GM21381 (cell line): ENCODE results near the gene PRPSAP2.
"Not testable (repeated sequence)": the region's sequence is repeated elsewhere in the genome, so short reads cannot be mapped to it uniquely, and the experiment has no call there.

Experiments
- ATAC-seq: cut with Tn5 transposase; IDR thresholded peaks from one replicate; pipeline ENCODE4 v1.9.1; 2021; ENCODE audit warnings: mild to moderate bottlenecking, moderate library complexity; ENCODE audit not compliant: unreplicated experiment

PRPSAP2 gene

GRCh38 chr17:18937981-18938691, 80.2 kb downstream of the PRPSAP2 start:
- no peak for ATAC-seq

GRCh38 chr17:18938692-18939023, 80.7 kb downstream of the PRPSAP2 start:
- ATAC-seq: no peak

- no peak for ATAC-seq
These were observed 86.7 kb downstream of the PRPSAP2 start for GRCh38 chr17:18944646-18945045.

- ATAC-seq: no peak
These were observed 88.6 kb downstream of the PRPSAP2 start for GRCh38 chr17:18946536-18946935.

- no peak for ATAC-seq
These were observed 89.9 kb downstream of the PRPSAP2 start for GRCh38 chr17:18947866-18948265.

GRCh38 chr17:18948476-18949006, 90.6 kb downstream of the PRPSAP2 start:
- no peak for ATAC-seq

- no peak for ATAC-seq
These were observed 91.6 kb downstream of the PRPSAP2 start for GRCh38 chr17:18949566-18949965.

- no peak for ATAC-seq
These were observed 92.4 kb downstream of the PRPSAP2 start for GRCh38 chr17:18950346-18950745.

GRCh38 chr17:18950944-18951905, 93.3 kb downstream of the PRPSAP2 start:
- no peak for ATAC-seq

GRCh38 chr17:18951941-18952842, 94.3 kb downstream of the PRPSAP2 start, which contains the start of gene SLC5A10:
TSS of gene SLC5A10 (plus strand) at chr17:18952165. CDS start at chr17:18952206, 41 bp downstream.
- ATAC-seq: no peak

GRCh38 chr17:18953231-18953728, 95.3 kb downstream of the PRPSAP2 start:
- ATAC-seq: no peak

- no peak for ATAC-seq
These were observed 96.4 kb downstream of the PRPSAP2 start for GRCh38 chr17:18954321-18954720.

GRCh38 chr17:18955009-18955408, 97.1 kb downstream of the PRPSAP2 start:
- ATAC-seq: no peak

- not testable (repeated sequence) for ATAC-seq
These were observed 98.1 kb downstream of the PRPSAP2 start for GRCh38 chr17:18956021-18956420.

- no peak for ATAC-seq
These were observed 98.7 kb downstream of the PRPSAP2 start for GRCh38 chr17:18956581-18956980.

GRCh38 chr17:18957831-18958230, 99.9 kb downstream of the PRPSAP2 start:
- ATAC-seq: no peak

GRCh38 chr17:18958611-18959010, 100.7 kb downstream of the PRPSAP2 start:
- no peak for ATAC-seq

GRCh38 chr17:18959071-18959844, 101.3 kb downstream of the PRPSAP2 start:
- no peak for ATAC-seq

GRCh38 chr17:18959845-18960240, 101.9 kb downstream of the PRPSAP2 start:
- ATAC-seq: no peak

- no peak for ATAC-seq
These were observed 102.3 kb downstream of the PRPSAP2 start for GRCh38 chr17:18960241-18960665.
